Liver (tissue), 3 donors: Measurements from ENCODE around the gene TRMT44.

Experiments used
- CTCF ChIP-seq: fragments of 150-350 bp; IDR thresholded peaks from 2 replicates; pipeline ENCODE4 v1.5.1; 2017; ENCODE audit warnings: improper control_type of control experiment, low read depth, low read length; ENCODE audit not compliant: missing input control
- NR2F2 ChIP-seq: IDR thresholded peaks from 2 replicates; pipeline ENCODE4 v1.6.1; 2016; ENCODE audit warnings: antibody characterized with exemption
- TAF1 ChIP-seq: conservative IDR thresholded peaks from 2 replicates; pipeline ENCODE4 v1.6.1; 2016; ENCODE audit warnings: antibody characterized with exemption, mild to moderate bottlenecking
- TF ChIP-seq, protein P1 (sequence below): IDR thresholded peaks from 2 replicates; pipeline ENCODE4 v1.6.1; 2016; ENCODE audit warnings: antibody characterized with exemption
- donor health status: healthy.
- donor health status: healthy.

DNA sequence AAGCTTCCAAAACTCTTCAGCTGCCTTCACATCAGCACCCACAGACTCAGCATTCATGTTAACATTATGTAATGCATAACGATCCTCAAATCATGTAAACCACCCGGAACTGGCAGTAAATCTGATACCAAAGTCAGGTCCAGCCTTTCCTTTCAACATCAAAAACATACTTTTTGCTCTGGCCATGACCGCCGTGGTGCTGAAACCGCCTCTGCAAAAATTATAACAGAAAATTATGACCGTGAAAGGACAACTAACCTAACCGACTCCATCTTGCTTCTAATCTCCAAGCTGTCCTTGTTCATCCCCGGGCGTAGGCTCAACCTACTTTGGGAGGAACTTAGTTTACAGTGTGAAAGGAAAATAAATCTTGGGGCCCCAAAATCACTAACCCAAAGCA is 51.6 kb downstream of the TRMT44 start:
- TF ChIP-seq, protein P1, sequence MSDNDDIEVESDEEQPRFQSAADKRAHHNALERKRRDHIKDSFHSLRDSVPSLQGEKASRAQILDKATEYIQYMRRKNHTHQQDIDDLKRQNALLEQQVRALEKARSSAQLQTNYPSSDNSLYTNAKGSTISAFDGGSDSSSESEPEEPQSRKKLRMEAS: no peak
- TF ChIP-seq CTCF (no peak), NR2F2 (no peak), TAF1 (no peak)
